ENCODE data around the gene MCF2.

DNA sequence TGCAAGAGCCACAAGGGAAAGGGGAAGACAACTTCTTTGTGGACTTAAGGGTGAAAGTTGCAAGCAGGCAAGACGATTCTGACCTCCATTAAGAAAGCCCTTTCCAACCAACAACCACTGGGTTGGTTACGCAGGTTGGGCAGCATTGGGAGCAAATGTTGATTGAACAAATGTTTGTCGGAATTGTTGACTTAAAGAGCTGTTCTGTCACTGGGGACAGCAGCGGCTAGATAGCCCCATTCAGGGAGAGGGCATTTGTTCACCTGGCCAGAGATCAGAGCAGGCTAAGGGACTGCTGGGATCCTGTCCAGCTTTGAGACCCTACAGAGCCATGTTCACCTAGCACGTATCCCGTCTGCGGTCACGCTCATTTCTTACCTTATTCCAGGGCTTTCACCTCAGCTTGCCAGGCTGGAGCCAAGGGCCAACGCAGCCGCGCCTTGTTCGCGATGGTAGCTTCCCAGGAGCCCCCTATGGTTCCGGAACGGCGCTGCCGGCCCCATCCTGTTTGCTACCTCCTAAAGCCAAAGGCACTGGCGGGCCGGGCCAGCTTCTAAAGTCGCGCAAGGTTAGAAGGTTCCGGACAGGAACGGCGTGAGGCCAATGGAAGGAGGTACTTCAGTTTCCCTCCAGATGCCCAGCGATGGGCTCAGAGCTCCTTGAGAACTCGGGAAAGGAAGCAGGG lies 152.8 kb downstream of the MCF2 start:
- TF ChIP-seq, protein P1, sequence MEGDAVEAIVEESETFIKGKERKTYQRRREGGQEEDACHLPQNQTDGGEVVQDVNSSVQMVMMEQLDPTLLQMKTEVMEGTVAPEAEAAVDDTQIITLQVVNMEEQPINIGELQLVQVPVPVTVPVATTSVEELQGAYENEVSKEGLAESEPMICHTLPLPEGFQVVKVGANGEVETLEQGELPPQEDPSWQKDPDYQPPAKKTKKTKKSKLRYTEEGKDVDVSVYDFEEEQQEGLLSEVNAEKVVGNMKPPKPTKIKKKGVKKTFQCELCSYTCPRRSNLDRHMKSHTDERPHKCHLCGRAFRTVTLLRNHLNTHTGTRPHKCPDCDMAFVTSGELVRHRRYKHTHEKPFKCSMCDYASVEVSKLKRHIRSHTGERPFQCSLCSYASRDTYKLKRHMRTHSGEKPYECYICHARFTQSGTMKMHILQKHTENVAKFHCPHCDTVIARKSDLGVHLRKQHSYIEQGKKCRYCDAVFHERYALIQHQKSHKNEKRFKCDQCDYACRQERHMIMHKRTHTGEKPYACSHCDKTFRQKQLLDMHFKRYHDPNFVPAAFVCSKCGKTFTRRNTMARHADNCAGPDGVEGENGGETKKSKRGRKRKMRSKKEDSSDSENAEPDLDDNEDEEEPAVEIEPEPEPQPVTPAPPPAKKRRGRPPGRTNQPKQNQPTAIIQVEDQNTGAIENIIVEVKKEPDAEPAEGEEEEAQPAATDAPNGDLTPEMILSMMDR (IDR thresholded peaks at IDR 0.05; ENCODE audit: low read length) = no peak
- TF ChIP-seq EZH2phosphoT487 (IDR thresholded peaks at IDR 0.05; ENCODE audit: low read length) = no peak
- TF ChIP-seq EZH2 (optimal IDR thresholded peaks at IDR 0.05; ENCODE audit: low read depth, low read length) = no peak
